H1 (cell line): ENCODE measurements around the gene SNURF. TPM values are rescaled to one million over a fixed set of nuclear protein-coding genes. Genes with fewer than 3 reads are reported as not detected.

Experiments
- CTCF ChIA-PET: fragments of 300-600 bp; sonication (Branson Sonifier 250); formaldehyde crosslinking; loops from one replicate; lab custom pipeline; 2021; ENCODE audit not compliant: partially characterized antibody; lab: Charles Lee
- POLR2A ChIA-PET: fragments of 300-600 bp; sonication (Branson Sonifier 250); formaldehyde crosslinking; loops from one replicate; lab custom pipeline; 2021; ENCODE audit warnings: inconsistent platforms; ENCODE audit not compliant: partially characterized antibody; lab: Charles Lee
- DNase-seq, 2 experiments: peaks; one replicate each; pipeline versions ENCODE4 v3.0.0 to v3.0.0-alpha.2; 2010 to 2022; ENCODE audit warnings: low spot score in 2 of 2, low read depth in 1 of 2, mixed read lengths in 1 of 2
- FAIRE-seq: peaks from 2 replicates; lab custom pipeline; 2011; peaks lifted over from hg19 to GRCh38; lab: Jason Lieb, UNC
- H2AFZ ChIP-seq: 2 replicates; pipeline ENCODE4 v1.8.1; 2012; ENCODE audit warnings: low read length, inconsistent platforms
- H2AK5ac ChIP-seq: 2 replicates; pipeline ENCODE4 v1.6.1; 2013; ENCODE audit warnings: low read depth, low read length
- H2BK120ac ChIP-seq: replicated peaks from 2 replicates; pipeline ENCODE3; 2013; ENCODE audit warnings: low read depth, low read length, inconsistent platforms
- H2BK12ac ChIP-seq: 2 replicates; pipeline ENCODE4 v1.6.1; 2013; ENCODE audit warnings: low read depth, low read length
- H2BK15ac ChIP-seq: 2 replicates; pipeline ENCODE4 v1.6.1; 2013; ENCODE audit warnings: low read length
- H2BK20ac ChIP-seq: 2 replicates; pipeline ENCODE4 v1.6.1; 2013; ENCODE audit warnings: low read length
- H2BK5ac ChIP-seq: 2 replicates; pipeline ENCODE4 v1.6.1; 2013; ENCODE audit warnings: low read depth, low read length
- H3K14ac ChIP-seq: 2 replicates; pipeline ENCODE4 v1.6.1; 2013; ENCODE audit warnings: inconsistent platforms; ENCODE audit not compliant: insufficient read length
- H3K18ac ChIP-seq: 2 replicates; pipeline ENCODE4 v1.6.1; 2013; ENCODE audit warnings: low read length; ENCODE audit errors: extremely low read depth
- H3K23ac ChIP-seq: 2 replicates; pipeline ENCODE4 v1.6.1; 2013; ENCODE audit warnings: inconsistent platforms; ENCODE audit not compliant: insufficient read length
- H3K23me2 ChIP-seq: 2 replicates; pipeline ENCODE4 v1.6.1; 2013; ENCODE audit warnings: low read depth, low read length
- H3K27ac ChIP-seq: 2 replicates; pipeline ENCODE4 v1.6.1; 2011; ENCODE audit warnings: low read depth, low read length, inconsistent platforms
- H3K27me3 ChIP-seq, 4 experiments: replicated peaks in 1 of 4; 1 replicate in 1 of 4; 2 replicates in 3 of 4; pipeline versions ENCODE4 v1.6.1 to v1.8.1; 2011 to 2013; ENCODE audit warnings: low read length in 3 of 4, mild to moderate bottlenecking in 3 of 4, inconsistent platforms in 2 of 4, mixed read lengths in 2 of 4, moderate library complexity in 1 of 4; ENCODE audit not compliant: control insufficient read depth in 3 of 4, insufficient read depth in 3 of 4; ENCODE audit errors: extremely low read depth in 1 of 4
- H3K36me3 ChIP-seq, 4 experiments: 2 replicates each; pipeline versions ENCODE4 v1.6.1 to v1.8.1; 2011 to 2013; ENCODE audit warnings: mild to moderate bottlenecking in 4 of 4, low read length in 3 of 4, moderate library complexity in 2 of 4, control low read depth in 1 of 4, inconsistent platforms in 1 of 4; ENCODE audit not compliant: insufficient read depth in 4 of 4, control insufficient read depth in 2 of 4
- H3K4ac ChIP-seq: replicated peaks from 2 replicates; pipeline ENCODE3; 2013; ENCODE audit warnings: low read length, low read depth, mixed read lengths, inconsistent platforms; ENCODE audit not compliant: insufficient read length
- H3K4me1 ChIP-seq, 4 experiments: replicated peaks in 1 of 4; 1 replicate in 1 of 4; 2 replicates in 3 of 4; pipeline versions ENCODE4 v1.6.1 to v1.8.1; 2011 to 2013; ENCODE audit warnings: low read length in 3 of 4, inconsistent platforms in 2 of 4, mixed read lengths in 1 of 4; ENCODE audit not compliant: insufficient read depth in 4 of 4, control insufficient read depth in 3 of 4
- H3K4me2 ChIP-seq, 2 experiments: 2 replicates each; pipeline versions ENCODE4 v1.6.1 to v1.8.1; 2011 to 2013; ENCODE audit warnings: low read depth in 2 of 2, low read length in 2 of 2, control low read depth in 1 of 2, inconsistent platforms in 1 of 2, mild to moderate bottlenecking in 1 of 2; ENCODE audit not compliant: insufficient read depth in 1 of 2
- H3K4me3 ChIP-seq, 4 experiments: fragments of 200-600, 300-600 bp in 1 of 4; sonication (generic), shearing (Covaris generic), sonication (Bioruptor Twin) in 1 of 4; 2 replicates each; pipeline versions ENCODE4 v1.5.1 to v1.8.1; 2011 to 2016; ENCODE audit warnings: low read length in 4 of 4, low read depth in 3 of 4, control low read depth in 2 of 4, inconsistent platforms in 2 of 4, mild to moderate bottlenecking in 2 of 4, mixed read lengths in 1 of 4, moderate library complexity in 1 of 4; ENCODE audit not compliant: insufficient read depth in 2 of 4; ENCODE audit errors: extremely low read depth in 1 of 4
- H3K56ac ChIP-seq: replicated peaks from 2 replicates; pipeline ENCODE3; 2013; ENCODE audit warnings: low read depth, mild to moderate bottlenecking, mixed read lengths, low read length, inconsistent platforms; ENCODE audit not compliant: insufficient read length
- H3K79me1 ChIP-seq: 2 replicates; pipeline ENCODE4 v1.6.1; 2013; ENCODE audit warnings: low read depth, low read length, control low read depth
- H3K79me2 ChIP-seq, 2 experiments: 2 replicates each; pipeline versions ENCODE4 v1.6.1 to v1.8.1; 2012 to 2013; ENCODE audit warnings: low read length in 2 of 2, mild to moderate bottlenecking in 2 of 2, inconsistent platforms in 1 of 2; ENCODE audit not compliant: insufficient read depth in 2 of 2, control insufficient read depth in 1 of 2
- H3K9ac ChIP-seq, 4 experiments: replicated peaks in 1 of 4; 1 replicate in 1 of 4; 2 replicates in 3 of 4; pipeline versions ENCODE4 v1.6.1 to v1.8.1; 2011 to 2013; ENCODE audit warnings: low read depth in 3 of 4, low read length in 3 of 4, control low read depth in 2 of 4, mild to moderate bottlenecking in 2 of 4, moderate library complexity in 2 of 4, inconsistent platforms in 1 of 4; ENCODE audit errors: extremely low read depth in 1 of 4
- H3K9me3 ChIP-seq, 2 experiments: 2 replicates each; pipeline versions ENCODE4 v1.6.1 to v1.8.1; 2012 to 2013; ENCODE audit warnings: mild to moderate bottlenecking in 2 of 2, moderate library complexity in 2 of 2, control low read depth in 1 of 2, inconsistent platforms in 1 of 2, low read depth in 1 of 2, low read length in 1 of 2, mixed read lengths in 1 of 2; ENCODE audit not compliant: insufficient read depth in 2 of 2
- H4K20me1 ChIP-seq, 2 experiments: replicated peaks in 1 of 2; 2 replicates each; pipeline versions ENCODE3 to v1.8.1; 2011 to 2013; ENCODE audit warnings: inconsistent platforms in 2 of 2, low read length in 2 of 2, mild to moderate bottlenecking in 1 of 2; ENCODE audit not compliant: insufficient read depth in 2 of 2, control insufficient read depth in 1 of 2
- H4K5ac ChIP-seq: 2 replicates; pipeline ENCODE4 v1.6.1; 2013; ENCODE audit warnings: low read length, low read depth, mixed read lengths, inconsistent platforms; ENCODE audit not compliant: insufficient read length
- H4K8ac ChIP-seq: 2 replicates; pipeline ENCODE4 v1.8.0; 2013; ENCODE audit warnings: mild to moderate bottlenecking, moderate library complexity, low read length, inconsistent platforms; ENCODE audit not compliant: insufficient read depth; ENCODE audit errors: extremely low read depth
- H4K91ac ChIP-seq: replicated peaks from 2 replicates; pipeline ENCODE3; 2013; ENCODE audit warnings: low read length, mixed read lengths, inconsistent platforms; ENCODE audit not compliant: insufficient read length
- BRCA1 ChIP-seq: IDR thresholded peaks from 2 replicates; pipeline ENCODE4 v1.6.1; 2012; ENCODE audit warnings: low read depth, low read length, improper control_type of control experiment
- EP300 ChIP-seq, 2 experiments: IDR thresholded peaks; 1 replicate in 1 of 2; 2 replicates in 1 of 2; pipeline ENCODE4 v1.6.1; 2011 to 2012; ENCODE audit warnings: low read depth in 2 of 2, low read length in 2 of 2, mild to moderate bottlenecking in 2 of 2, borderline replicate concordance in 1 of 2, inconsistent platforms in 1 of 2, moderate library complexity in 1 of 2
- GABPA ChIP-seq: IDR thresholded peaks from 2 replicates; pipeline ENCODE4 v1.6.1; 2011; ENCODE audit warnings: mild to moderate bottlenecking, low read length, moderate library complexity, borderline replicate concordance; ENCODE audit not compliant: insufficient read depth
- HDAC6 ChIP-seq: IDR thresholded peaks from one replicate; pipeline ENCODE4 v1.7.1; 2012; ENCODE audit warnings: low read depth, mild to moderate bottlenecking, inconsistent platforms, low read length, moderate library complexity
- JUND ChIP-seq: IDR thresholded peaks from 2 replicates; pipeline ENCODE4 v1.6.1; 2011; ENCODE audit warnings: mild to moderate bottlenecking, improper control_type of control experiment, low read length
- NRF1 ChIP-seq: IDR thresholded peaks from 2 replicates; pipeline ENCODE4 v1.6.1; 2011; ENCODE audit warnings: mild to moderate bottlenecking, low read depth, low read length, improper control_type of control experiment
- POLR2AphosphoS5 ChIP-seq: IDR thresholded peaks from 2 replicates; pipeline ENCODE4 v1.6.1; 2011; ENCODE audit warnings: low read depth, low read length
- RAD21 ChIP-seq, 2 experiments: IDR thresholded peaks in 1 of 2; conservative IDR thresholded peaks in 1 of 2; 2 replicates each; pipeline ENCODE4 v1.6.1; 2011; ENCODE audit warnings: low read depth in 2 of 2, low read length in 2 of 2, improper control_type of control experiment in 1 of 2, inconsistent platforms in 1 of 2, mild to moderate bottlenecking in 1 of 2, moderate library complexity in 1 of 2
- SAP30 ChIP-seq: fragments of 300-600 bp; sonication (generic); IDR thresholded peaks from 2 replicates; pipeline ENCODE4 v1.7.1; 2012; ENCODE audit warnings: low read length, moderate library complexity, mild to moderate bottlenecking, inconsistent platforms; ENCODE audit not compliant: insufficient read depth, insufficient replicate concordance
- SP2 ChIP-seq: IDR thresholded peaks from 2 replicates; pipeline ENCODE4 v1.6.1; 2012; ENCODE audit warnings: mild to moderate bottlenecking, low read length, inconsistent platforms
- SP4 ChIP-seq: IDR thresholded peaks from 2 replicates; pipeline ENCODE4 v1.6.1; 2012; ENCODE audit warnings: low read length, inconsistent platforms
- WGBS, 2 experiments: shearing (Covaris generic) in 1 of 2; methylation state at CpG; one replicate each; pipeline versions ENCODE4 v1.1.6 to v1.1.7; 2013 to 2015; ENCODE audit warnings: low lambda C conversion rate in 2 of 2, mixed read lengths in 2 of 2, inconsistent platforms in 1 of 2, low coverage in 1 of 2, missing lambda C conversion rate in 1 of 2; ENCODE audit not compliant: insufficient replicate concordance in 2 of 2, insufficient coverage in 1 of 2, insufficient read length in 1 of 2; ENCODE audit errors: extremely low coverage in 1 of 2, missing lambda C conversion rate in 1 of 2; 5-methylcytosine and 5-hydroxymethylcytosine counted together
- polyA plus RNA-seq, 7 experiments: library from polyadenylated mRNA; depleted of rRNA in 3 of 7; stranded (reverse) in 5 of 7; unstranded in 2 of 7; fragments of >200 nt in 5 of 7; fragments of 200-250 nt in 2 of 7; gene quantifications; 1 replicate in 5 of 7; 2 replicates in 1 of 7; 4 replicates in 1 of 7; pipeline versions ENCODE4 v1.2.1 to v1.2.3, GENCODE V29; 2011 to 2013; ENCODE audit warnings: missing spikeins in 2 of 7, mixed read lengths in 2 of 7
- total RNA-seq: library from RNA; stranded (reverse); fragmentation: NEBNext Ultra II Directional; extraction: Animal tissue kit (Norgen Biotek cat#: 25700); gene quantifications from 2 replicates; pipeline ENCODE4 v1.2.1, GENCODE V29; 2021
- TF ChIP-seq, protein P1 (sequence below): IDR thresholded peaks from 2 replicates; pipeline ENCODE4 v1.6.1; 2012; ENCODE audit warnings: inconsistent platforms
- TF ChIP-seq, protein P2 (sequence below): IDR thresholded peaks from 2 replicates; pipeline ENCODE4 v1.6.1; 2012; ENCODE audit warnings: inconsistent platforms

SNURF gene
- total and polyA plus RNA-seq, 2 of the 8 experiments (the other 6 are each of a cell fraction or from before 2014, with no cell fraction given), result 9.9 to 76.5 TPM

DNA sequence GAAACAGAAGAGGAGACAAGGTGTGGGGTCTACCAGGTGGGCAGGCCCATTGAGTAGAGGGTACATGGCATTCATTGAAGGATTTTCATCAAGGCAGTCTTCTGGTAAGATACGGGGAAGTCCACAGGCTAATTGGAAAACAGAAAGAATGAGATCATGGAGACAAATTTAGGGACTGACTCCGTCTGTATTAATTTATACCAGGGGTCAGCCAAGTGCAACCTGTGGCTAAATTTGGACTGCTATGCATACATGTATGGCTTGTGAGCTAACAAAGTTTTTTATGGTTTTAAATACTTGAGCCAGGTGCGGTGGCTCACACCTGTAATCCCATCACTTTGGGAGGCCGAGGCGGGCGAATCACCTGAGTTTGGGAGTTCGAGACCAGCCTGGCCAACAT lies 21.1 kb upstream of the SNURF start:
- H2BK15ac ChIP-seq, result no peak overlapping the region
- no peak overlapping the region for H3K14ac ChIP-seq
- H2BK120ac ChIP-seq, result no peak overlapping the region
- no peaks in the 10 kb centered on the region for H3K36me3 ChIP-seq
- no peaks in the 10 kb centered on the region for H3K27me3 ChIP-seq
- CTCF ChIA-PET, result no interaction called here
- H3K9ac ChIP-seq, result no peak overlapping the region
- no peak overlapping the region for H4K91ac ChIP-seq
- no peak overlapping the region for H3K4me2 ChIP-seq
- peaks cover 0 to 8% of the 10 kb centered on the region in 2 experiments; a peak in 2 of 4 replicates for H3K9me3 ChIP-seq
- DNase-seq (no peak), FAIRE-seq (no peak)
- 90% methylated on average over 7 of the region's 7 CpGs; no CpG with 5 or more reads in 1 of the 2 experiments for WGBS, 2 experiments
- no peaks in the 10 kb centered on the region for H3K23me2 ChIP-seq
- no peak overlapping the region for H3K18ac ChIP-seq
- H4K5ac ChIP-seq, result no peak overlapping the region
- H3K4me1 ChIP-seq, result peaks cover 0 to 3% (median 1%) of the 10 kb centered on the region in 4 experiments; a peak in 3 of 7 replicates
- no peak overlapping the region for H3K23ac ChIP-seq
- H3K4me3 ChIP-seq, result no peak overlapping the region
- no peak overlapping the region for H3K4ac ChIP-seq
- no peak overlapping the region for H4K8ac ChIP-seq
- H3K56ac ChIP-seq, result no peak overlapping the region
- POLR2A ChIA-PET, result interaction anchor here (1.7 kb wide), 1 partner anchor 10 kb away, joined by 6 read pairs; no protein-coding TSS in a partner anchor
- H2BK5ac ChIP-seq, result no peak overlapping the region
- H2AK5ac ChIP-seq, result no peak overlapping the region
- no peak overlapping the region for H3K27ac ChIP-seq
- no peak overlapping the region for H2AFZ ChIP-seq
- H4K20me1 ChIP-seq, result no peaks in the 10 kb centered on the region
- H3K79me2 ChIP-seq, result no peaks in the 10 kb centered on the region
- no peaks in the 10 kb centered on the region for H3K79me1 ChIP-seq
- H2BK20ac ChIP-seq, result no peak overlapping the region
- H2BK12ac ChIP-seq, result no peak overlapping the region
- TF ChIP-seq, protein P1, sequence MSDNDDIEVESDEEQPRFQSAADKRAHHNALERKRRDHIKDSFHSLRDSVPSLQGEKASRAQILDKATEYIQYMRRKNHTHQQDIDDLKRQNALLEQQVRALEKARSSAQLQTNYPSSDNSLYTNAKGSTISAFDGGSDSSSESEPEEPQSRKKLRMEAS, result no peak
- TF ChIP-seq, protein P2, sequence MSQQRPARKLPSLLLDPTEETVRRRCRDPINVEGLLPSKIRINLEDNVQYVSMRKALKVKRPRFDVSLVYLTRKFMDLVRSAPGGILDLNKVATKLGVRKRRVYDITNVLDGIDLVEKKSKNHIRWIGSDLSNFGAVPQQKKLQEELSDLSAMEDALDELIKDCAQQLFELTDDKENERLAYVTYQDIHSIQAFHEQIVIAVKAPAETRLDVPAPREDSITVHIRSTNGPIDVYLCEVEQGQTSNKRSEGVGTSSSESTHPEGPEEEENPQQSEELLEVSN, result no peak
- TF ChIP-seq POLR2AphosphoS5, result no peak
- no peak for TF ChIP-seq EP300 (IDR thresholded peaks at IDR 0.05; ENCODE audit: borderline replicate concordance in 1 of 2, low read depth in 2 of 2, low read length in 2 of 2)
- no peak for TF ChIP-seq SP4
- no peak for TF ChIP-seq SP2
- no peak for TF ChIP-seq GABPA
- TF ChIP-seq SAP30, result no peak
- TF ChIP-seq RAD21 (IDR thresholded peaks at IDR 0.05 in 1 of 2, conservative IDR thresholded peaks at IDR 0.05 in 1 of 2; ENCODE audit: low read depth in 2 of 2, low read length in 2 of 2), result no peak
- TF ChIP-seq JUND, result no peak
- no peak for TF ChIP-seq NRF1
- no peak for TF ChIP-seq BRCA1
- TF ChIP-seq HDAC6, result no peak
